SK-N-SH treated with all-trans-retinoic acid at 6 μM for 48 hours (cell line): ENCODE measurements around the gene CEP89.

Experiments
- ATAC-seq: fragments of 200-7000 bp; cut with Tn5 transposase; 3 replicates; pipeline ENCODE4 v1.9.1; 2020; ENCODE audit warnings: mild to moderate bottlenecking, moderate library complexity
- ARNTL ChIP-seq: fragments of 450-650 bp; formaldehyde crosslinking; IDR thresholded peaks from 2 replicates; pipeline ENCODE4 v1.5.0; 2020; ENCODE audit warnings: low read depth, mild to moderate bottlenecking, moderate library complexity, borderline replicate concordance
- BACH2 ChIP-seq: fragments of 250-450 bp; sonication (Bioruptor Pico); IDR thresholded peaks from 2 replicates; pipeline ENCODE4 v1.9.0; 2021; ENCODE audit warnings: mild to moderate bottlenecking, borderline replicate concordance
- CSDC2 ChIP-seq: fragments of 250-450 bp; sonication (Bioruptor Pico); IDR thresholded peaks from 2 replicates; pipeline ENCODE4 v1.5.0; 2020; ENCODE audit warnings: mild to moderate bottlenecking, moderate library complexity
- ESRRG ChIP-seq: fragments of 250-450 bp; sonication (Bioruptor Pico); IDR thresholded peaks from 2 replicates; pipeline ENCODE4 v1.6.1; 2021; ENCODE audit warnings: mild to moderate bottlenecking
- GLIS3 ChIP-seq: fragments of 250-450 bp; sonication (Bioruptor Pico); IDR thresholded peaks from 2 replicates; pipeline ENCODE4 v1.5.0; 2020; ENCODE audit warnings: mild to moderate bottlenecking, moderate library complexity
- ISL1 ChIP-seq: fragments of 250-450 bp; sonication (Bioruptor Pico); IDR thresholded peaks from 2 replicates; pipeline ENCODE4 v2.1.2; 2022; ENCODE audit warnings: mild to moderate bottlenecking, moderate library complexity
- OSR1 ChIP-seq: fragments of 250-450 bp; sonication (Bioruptor Pico); IDR thresholded peaks from 2 replicates; pipeline ENCODE4 v1.8.0; 2022; ENCODE audit warnings: moderate library complexity, mild to moderate bottlenecking, inconsistent platforms
- PPARA ChIP-seq: fragments of 250-450 bp; sonication (Bioruptor Pico); IDR thresholded peaks from 2 replicates; pipeline ENCODE4 v1.5.0; 2020; ENCODE audit warnings: mild to moderate bottlenecking, borderline replicate concordance
- RARB ChIP-seq: fragments of 250-450 bp; sonication (Bioruptor Pico); IDR thresholded peaks from 2 replicates; pipeline ENCODE4 v1.8.0; 2021; ENCODE audit warnings: mild to moderate bottlenecking, moderate library complexity
- SNAI2 ChIP-seq: fragments of 250-450 bp; sonication (Bioruptor Pico); IDR thresholded peaks from 2 replicates; pipeline ENCODE4 v1.5.0; 2020; ENCODE audit warnings: mild to moderate bottlenecking, moderate library complexity
- TCF4 ChIP-seq: fragments of 250-450 bp; sonication (Bioruptor Pico); IDR thresholded peaks from 2 replicates; pipeline ENCODE4 v1.8.0; 2021; ENCODE audit warnings: mild to moderate bottlenecking, moderate library complexity, borderline replicate concordance
- TOX ChIP-seq: fragments of 250-450 bp; sonication (Bioruptor Pico); IDR thresholded peaks from 2 replicates; pipeline ENCODE4 v1.8.0; 2021; ENCODE audit warnings: mild to moderate bottlenecking, moderate library complexity, borderline replicate concordance
- ZC3H10 ChIP-seq: fragments of 250-450 bp; sonication (Bioruptor Pico); IDR thresholded peaks from 2 replicates; pipeline ENCODE4 v1.5.1; 2021; ENCODE audit warnings: mild to moderate bottlenecking, moderate library complexity
- ZFP3 ChIP-seq: fragments of 250-450 bp; sonication (Bioruptor Pico); IDR thresholded peaks from 2 replicates; pipeline ENCODE4 v1.5.0; 2020; ENCODE audit warnings: mild to moderate bottlenecking, moderate library complexity
- ZNF565 ChIP-seq: fragments of 450-650 bp; formaldehyde crosslinking; conservative IDR thresholded peaks from 2 replicates; pipeline ENCODE4 v1.5.0; 2020; ENCODE audit warnings: low read depth, mild to moderate bottlenecking, moderate library complexity
- ZNF70 ChIP-seq: fragments of 450-650 bp; formaldehyde crosslinking; IDR thresholded peaks from 2 replicates; pipeline ENCODE4 v1.5.0; 2020; ENCODE audit warnings: mild to moderate bottlenecking, moderate library complexity
- ZNF8 ChIP-seq: fragments of 450-650 bp; formaldehyde crosslinking; IDR thresholded peaks from 2 replicates; pipeline ENCODE4 v1.5.0; 2020; ENCODE audit warnings: mild to moderate bottlenecking, moderate library complexity
- TF ChIP-seq, protein P1 (sequence below): fragments of 250-450 bp; sonication (Bioruptor Pico); IDR thresholded peaks from 2 replicates; pipeline ENCODE4 v1.5.1; 2021; ENCODE audit warnings: mild to moderate bottlenecking, moderate library complexity
- TF ChIP-seq, protein P2 (sequence below): fragments of 250-450 bp; sonication (Bioruptor Pico); IDR thresholded peaks from 2 replicates; pipeline ENCODE4 v1.5.1; 2020; ENCODE audit warnings: low read depth, mild to moderate bottlenecking, moderate library complexity
- TF ChIP-seq, protein P3 (sequence below): fragments of 250-450 bp; sonication (Bioruptor Pico); IDR thresholded peaks from 2 replicates; pipeline ENCODE4 v1.8.0; 2021; ENCODE audit warnings: low read depth, mild to moderate bottlenecking, moderate library complexity, borderline replicate concordance
- TF ChIP-seq, protein P4 (sequence below): fragments of 250-450 bp; sonication (Bioruptor Pico); IDR thresholded peaks from 2 replicates; pipeline ENCODE4 v1.5.0; 2020; ENCODE audit warnings: mild to moderate bottlenecking, moderate library complexity
- TF ChIP-seq, protein P5 (sequence below): fragments of 250-450 bp; sonication (Bioruptor Pico); IDR thresholded peaks from 2 replicates; pipeline ENCODE4 v1.8.0; 2020; ENCODE audit warnings: mild to moderate bottlenecking, moderate library complexity, borderline replicate concordance

Gene CEP89

DNA sequence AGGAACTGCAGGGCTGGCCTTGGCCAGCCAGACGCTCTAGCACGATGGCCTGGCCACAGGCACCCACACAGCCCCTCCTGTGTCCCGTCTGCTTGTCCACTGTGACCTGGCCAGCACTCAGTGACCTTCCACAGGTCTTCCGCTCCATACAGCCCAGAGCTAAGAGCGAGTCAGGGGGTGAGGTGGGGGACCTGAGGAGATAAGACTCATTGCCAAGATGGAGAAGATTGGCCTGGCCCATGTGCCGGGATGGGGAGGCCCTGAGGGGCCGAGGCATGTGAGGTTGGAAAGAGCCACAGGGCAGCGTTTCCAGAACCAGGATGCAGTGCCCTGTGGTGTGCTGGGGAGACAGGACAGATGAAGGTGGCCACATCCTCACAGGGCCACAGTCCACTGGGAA lies 92.0 kb downstream of the CEP89 start:
- TF ChIP-seq ZFP3 (CRISPR knock-in tag) (no peak), ISL1 (CRISPR knock-in tag) (no peak), ESRRG (CRISPR knock-in tag) (no peak), TCF4 (CRISPR knock-in tag) (no peak), ZNF70 (no peak), ARNTL (no peak), PPARA (CRISPR knock-in tag) (no peak)
- TF ChIP-seq, all 23 proteins: peak for 0
- no peak for ATAC-seq

DNA sequence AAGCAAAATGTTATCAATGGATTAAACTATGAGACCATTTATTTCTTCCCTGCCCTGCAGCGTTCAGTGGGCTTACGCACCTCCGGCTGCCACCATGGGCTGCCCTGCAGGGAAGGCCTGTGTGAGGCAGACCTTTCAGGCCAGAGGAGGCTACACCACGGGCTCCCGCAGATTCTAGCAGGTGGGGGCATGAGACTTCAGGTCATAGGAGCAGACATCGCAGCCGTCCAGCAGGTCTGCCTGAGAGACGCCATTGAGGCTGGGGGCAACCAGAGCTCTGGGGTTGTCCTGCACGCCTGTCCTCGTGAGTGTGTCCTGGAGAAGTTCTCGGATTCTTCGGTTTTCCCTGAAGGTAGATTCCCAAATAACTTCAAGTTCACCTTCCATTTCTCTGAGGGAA lies 92.8 kb downstream of the CEP89 start:
- ATAC-seq, result no peak
- TF ChIP-seq, protein P1, sequence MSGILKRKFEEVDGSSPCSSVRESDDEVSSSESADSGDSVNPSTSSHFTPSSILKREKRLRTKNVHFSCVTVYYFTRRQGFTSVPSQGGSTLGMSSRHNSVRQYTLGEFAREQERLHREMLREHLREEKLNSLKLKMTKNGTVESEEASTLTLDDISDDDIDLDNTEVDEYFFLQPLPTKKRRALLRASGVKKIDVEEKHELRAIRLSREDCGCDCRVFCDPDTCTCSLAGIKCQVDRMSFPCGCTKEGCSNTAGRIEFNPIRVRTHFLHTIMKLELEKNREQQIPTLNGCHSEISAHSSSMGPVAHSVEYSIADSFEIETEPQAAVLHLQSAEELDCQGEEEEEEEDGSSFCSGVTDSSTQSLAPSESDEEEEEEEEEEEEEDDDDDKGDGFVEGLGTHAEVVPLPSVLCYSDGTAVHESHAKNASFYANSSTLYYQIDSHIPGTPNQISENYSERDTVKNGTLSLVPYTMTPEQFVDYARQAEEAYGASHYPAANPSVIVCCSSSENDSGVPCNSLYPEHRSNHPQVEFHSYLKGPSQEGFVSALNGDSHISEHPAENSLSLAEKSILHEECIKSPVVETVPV (CRISPR knock-in tag), result no peak
- TF ChIP-seq ZFP3 (CRISPR knock-in tag), result no peak
- TF ChIP-seq, protein P2, sequence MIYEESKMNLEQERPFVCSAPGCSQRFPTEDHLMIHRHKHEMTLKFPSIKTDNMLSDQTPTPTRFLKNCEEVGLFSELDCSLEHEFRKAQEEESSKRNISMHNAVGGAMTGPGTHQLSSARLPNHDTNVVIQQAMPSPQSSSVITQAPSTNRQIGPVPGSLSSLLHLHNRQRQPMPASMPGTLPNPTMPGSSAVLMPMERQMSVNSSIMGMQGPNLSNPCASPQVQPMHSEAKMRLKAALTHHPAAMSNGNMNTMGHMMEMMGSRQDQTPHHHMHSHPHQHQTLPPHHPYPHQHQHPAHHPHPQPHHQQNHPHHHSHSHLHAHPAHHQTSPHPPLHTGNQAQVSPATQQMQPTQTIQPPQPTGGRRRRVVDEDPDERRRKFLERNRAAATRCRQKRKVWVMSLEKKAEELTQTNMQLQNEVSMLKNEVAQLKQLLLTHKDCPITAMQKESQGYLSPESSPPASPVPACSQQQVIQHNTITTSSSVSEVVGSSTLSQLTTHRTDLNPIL (CRISPR knock-in tag), result no peak
- TF ChIP-seq TOX (CRISPR knock-in tag), result no peak

DNA sequence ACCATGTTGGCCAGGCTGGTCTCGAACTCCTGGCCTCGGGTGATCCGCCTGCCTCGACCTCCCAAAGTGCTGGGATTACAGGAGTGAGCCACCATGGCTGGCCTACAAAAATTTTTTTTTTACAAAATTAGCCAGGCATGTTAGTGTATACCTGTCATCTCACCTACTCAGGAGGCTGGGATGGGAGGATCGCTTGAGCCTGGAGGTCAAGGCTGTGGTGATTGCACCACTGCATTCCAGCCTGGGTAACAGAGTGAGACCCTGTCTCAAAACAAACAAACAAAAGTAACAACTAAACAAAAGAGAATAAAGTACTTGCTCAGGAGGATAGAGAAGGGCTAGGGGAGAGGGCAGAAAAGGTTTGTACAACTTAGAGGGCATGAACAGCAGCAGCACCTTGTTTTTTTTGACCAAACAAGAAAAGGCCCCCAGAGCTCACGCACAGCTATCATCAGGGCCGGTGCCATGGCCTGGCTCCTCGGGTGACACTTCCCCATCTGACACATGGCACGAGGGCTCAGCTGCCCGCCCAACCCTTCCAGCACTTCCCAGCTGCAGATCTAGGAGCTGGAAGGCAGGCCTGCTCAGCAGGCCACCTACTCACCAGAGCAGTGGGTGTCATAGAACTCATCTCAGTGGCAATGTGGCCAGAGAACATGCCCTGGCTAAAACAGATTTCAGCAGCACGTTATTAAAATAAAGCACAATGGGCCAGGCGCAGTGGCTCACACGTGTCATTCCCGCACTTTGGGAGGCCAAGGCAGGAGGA lies 93.6 kb downstream of the CEP89 start:
- no peak for ATAC-seq
- TF ChIP-seq CSDC2 (CRISPR knock-in tag), result no peak
- TF ChIP-seq, protein P3, sequence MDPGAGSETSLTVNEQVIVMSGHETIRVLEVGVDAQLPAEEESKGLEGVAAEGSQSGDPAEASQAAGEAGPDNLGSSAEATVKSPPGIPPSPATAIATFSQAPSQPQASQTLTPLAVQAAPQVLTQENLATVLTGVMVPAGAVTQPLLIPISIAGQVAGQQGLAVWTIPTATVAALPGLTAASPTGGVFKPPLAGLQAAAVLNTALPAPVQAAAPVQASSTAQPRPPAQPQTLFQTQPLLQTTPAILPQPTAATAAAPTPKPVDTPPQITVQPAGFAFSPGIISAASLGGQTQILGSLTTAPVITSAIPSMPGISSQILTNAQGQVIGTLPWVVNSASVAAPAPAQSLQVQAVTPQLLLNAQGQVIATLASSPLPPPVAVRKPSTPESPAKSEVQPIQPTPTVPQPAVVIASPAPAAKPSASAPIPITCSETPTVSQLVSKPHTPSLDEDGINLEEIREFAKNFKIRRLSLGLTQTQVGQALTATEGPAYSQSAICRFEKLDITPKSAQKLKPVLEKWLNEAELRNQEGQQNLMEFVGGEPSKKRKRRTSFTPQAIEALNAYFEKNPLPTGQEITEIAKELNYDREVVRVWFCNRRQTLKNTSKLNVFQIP, result no peak
- no peak for TF ChIP-seq ZC3H10 (CRISPR knock-in tag)
- TF ChIP-seq OSR1 (CRISPR knock-in tag), result no peak
- TF ChIP-seq, protein P4, sequence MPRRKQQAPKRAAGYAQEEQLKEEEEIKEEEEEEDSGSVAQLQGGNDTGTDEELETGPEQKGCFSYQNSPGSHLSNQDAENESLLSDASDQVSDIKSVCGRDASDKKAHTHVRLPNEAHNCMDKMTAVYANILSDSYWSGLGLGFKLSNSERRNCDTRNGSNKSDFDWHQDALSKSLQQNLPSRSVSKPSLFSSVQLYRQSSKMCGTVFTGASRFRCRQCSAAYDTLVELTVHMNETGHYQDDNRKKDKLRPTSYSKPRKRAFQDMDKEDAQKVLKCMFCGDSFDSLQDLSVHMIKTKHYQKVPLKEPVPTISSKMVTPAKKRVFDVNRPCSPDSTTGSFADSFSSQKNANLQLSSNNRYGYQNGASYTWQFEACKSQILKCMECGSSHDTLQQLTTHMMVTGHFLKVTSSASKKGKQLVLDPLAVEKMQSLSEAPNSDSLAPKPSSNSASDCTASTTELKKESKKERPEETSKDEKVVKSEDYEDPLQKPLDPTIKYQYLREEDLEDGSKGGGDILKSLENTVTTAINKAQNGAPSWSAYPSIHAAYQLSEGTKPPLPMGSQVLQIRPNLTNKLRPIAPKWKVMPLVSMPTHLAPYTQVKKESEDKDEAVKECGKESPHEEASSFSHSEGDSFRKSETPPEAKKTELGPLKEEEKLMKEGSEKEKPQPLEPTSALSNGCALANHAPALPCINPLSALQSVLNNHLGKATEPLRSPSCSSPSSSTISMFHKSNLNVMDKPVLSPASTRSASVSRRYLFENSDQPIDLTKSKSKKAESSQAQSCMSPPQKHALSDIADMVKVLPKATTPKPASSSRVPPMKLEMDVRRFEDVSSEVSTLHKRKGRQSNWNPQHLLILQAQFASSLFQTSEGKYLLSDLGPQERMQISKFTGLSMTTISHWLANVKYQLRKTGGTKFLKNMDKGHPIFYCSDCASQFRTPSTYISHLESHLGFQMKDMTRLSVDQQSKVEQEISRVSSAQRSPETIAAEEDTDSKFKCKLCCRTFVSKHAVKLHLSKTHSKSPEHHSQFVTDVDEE, result no peak
- TF ChIP-seq ZNF8 (CRISPR knock-in tag), result no peak
- no peak for TF ChIP-seq ZNF565 (CRISPR knock-in tag)
- TF ChIP-seq, protein P5, sequence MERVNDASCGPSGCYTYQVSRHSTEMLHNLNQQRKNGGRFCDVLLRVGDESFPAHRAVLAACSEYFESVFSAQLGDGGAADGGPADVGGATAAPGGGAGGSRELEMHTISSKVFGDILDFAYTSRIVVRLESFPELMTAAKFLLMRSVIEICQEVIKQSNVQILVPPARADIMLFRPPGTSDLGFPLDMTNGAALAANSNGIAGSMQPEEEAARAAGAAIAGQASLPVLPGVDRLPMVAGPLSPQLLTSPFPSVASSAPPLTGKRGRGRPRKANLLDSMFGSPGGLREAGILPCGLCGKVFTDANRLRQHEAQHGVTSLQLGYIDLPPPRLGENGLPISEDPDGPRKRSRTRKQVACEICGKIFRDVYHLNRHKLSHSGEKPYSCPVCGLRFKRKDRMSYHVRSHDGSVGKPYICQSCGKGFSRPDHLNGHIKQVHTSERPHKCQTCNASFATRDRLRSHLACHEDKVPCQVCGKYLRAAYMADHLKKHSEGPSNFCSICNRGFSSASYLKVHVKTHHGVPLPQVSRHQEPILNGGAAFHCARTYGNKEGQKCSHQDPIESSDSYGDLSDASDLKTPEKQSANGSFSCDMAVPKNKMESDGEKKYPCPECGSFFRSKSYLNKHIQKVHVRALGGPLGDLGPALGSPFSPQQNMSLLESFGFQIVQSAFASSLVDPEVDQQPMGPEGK (CRISPR knock-in tag), result no peak

DNA sequence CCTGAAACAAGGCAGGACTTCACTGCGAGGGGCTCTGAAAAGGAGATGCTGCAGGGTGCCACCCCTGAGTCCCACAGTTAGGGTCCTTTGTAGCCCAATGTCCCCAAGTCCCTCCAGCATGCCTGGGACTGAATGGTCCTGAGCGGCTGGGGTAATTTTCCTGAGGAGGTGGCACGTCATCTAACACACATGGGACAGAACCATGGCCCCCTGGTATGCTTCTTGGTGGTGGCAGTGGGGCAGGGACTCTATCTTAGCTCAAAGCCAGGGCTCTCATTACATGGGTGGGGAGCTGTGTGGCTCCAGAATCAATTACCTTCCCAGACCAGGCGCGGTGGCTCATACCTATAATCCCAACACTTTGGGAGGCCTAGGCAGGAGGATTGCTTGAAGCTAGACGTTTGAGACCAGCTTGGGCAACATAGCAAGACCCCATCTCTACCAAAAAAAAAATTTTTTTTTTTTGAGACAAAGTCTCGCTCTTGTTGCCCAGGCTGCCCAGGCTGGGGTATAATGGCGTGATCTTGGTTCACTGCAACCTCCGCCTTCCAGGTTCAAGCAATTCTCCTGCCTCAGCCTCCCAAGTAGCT lies 94.3 kb downstream of the CEP89 start:
- no peak for ATAC-seq
- TF ChIP-seq OSR1 (CRISPR knock-in tag) (no peak), GLIS3 (no peak), ZNF70 (no peak), BACH2 (no peak), ESRRG (CRISPR knock-in tag) (no peak), RARB (CRISPR knock-in tag) (no peak), ARNTL (no peak), TOX (CRISPR knock-in tag) (no peak), PPARA (CRISPR knock-in tag) (no peak), SNAI2 (CRISPR knock-in tag) (no peak), ZC3H10 (CRISPR knock-in tag) (no peak)
- TF ChIP-seq, protein P1 (CRISPR knock-in tag), result no peak
- TF ChIP-seq, protein P4, result no peak
